Panc1 (cell line): ENCODE measurements around the gene CHCHD3. TPM values are rescaled to one million over a fixed set of nuclear protein-coding genes. Genes with fewer than 3 reads are reported as not detected.

Experiments used
- ATAC-seq: fragments of 200-7000 bp; cut with Tn5 transposase; 2 replicates; pipeline ENCODE4 v1.9.1; 2020; ENCODE audit warnings: mild to moderate bottlenecking, moderate library complexity
- BruUV-seq: library from RNA; stranded (reverse); fragments of 400-500 nt; replicated peaks from 2 replicates; lab custom pipeline; 2021; lab: Mats Ljungman, UMichigan
- CTCF ChIA-PET: fragments of 300-600 bp; sonication (Branson Sonifier 250); formaldehyde crosslinking; loops from one replicate; lab custom pipeline; 2022; ENCODE audit warnings: antibody characterized with exemption; lab: Charles Lee
- POLR2A ChIA-PET: fragments of 300-600 bp; sonication (Branson Sonifier 250); formaldehyde crosslinking; loops from one replicate; lab custom pipeline; 2022; ENCODE audit warnings: antibody characterized with exemption; lab: Charles Lee
- DNase-seq: peaks from one replicate; pipeline ENCODE4 v3.0.0-alpha.2; 2010; ENCODE audit warnings: low read depth, low spot score
- H3K27ac ChIP-seq: 2 replicates; pipeline ENCODE4 v1.5.1; 2011; ENCODE audit warnings: mild to moderate bottlenecking, low read length, inconsistent platforms
- H3K27me3 ChIP-seq: fragments of 200-500 bp; sonication (Bioruptor generic); 2 replicates; pipeline ENCODE4 v1.6.0; 2014; ENCODE audit warnings: low read length, inconsistent platforms; ENCODE audit not compliant: control insufficient read depth, insufficient read depth
- H3K36me3 ChIP-seq: fragments of 200-500 bp; sonication (Bioruptor generic); 2 replicates; pipeline ENCODE4 v1.5.1; 2014; ENCODE audit warnings: inconsistent platforms, mild to moderate bottlenecking, low read length, moderate library complexity; ENCODE audit not compliant: control insufficient read depth, insufficient read depth
- H3K4me1 ChIP-seq: 2 replicates; pipeline ENCODE4 v1.5.1; 2011; ENCODE audit warnings: inconsistent platforms, mild to moderate bottlenecking, low read length, moderate library complexity; ENCODE audit not compliant: control insufficient read depth, insufficient read depth
- H3K4me3 ChIP-seq, 2 experiments: 2 replicates each; pipeline ENCODE4 v1.5.1; 2011 to 2012; ENCODE audit warnings: low read depth in 2 of 2, low read length in 2 of 2, mild to moderate bottlenecking in 2 of 2, inconsistent platforms in 1 of 2, moderate library complexity in 1 of 2
- H3K9me3 ChIP-seq: fragments of 200-500 bp; sonication (Bioruptor generic); 2 replicates; pipeline ENCODE4 v1.5.1; 2014; ENCODE audit warnings: low read depth, mild to moderate bottlenecking, inconsistent platforms, low read length, moderate library complexity; ENCODE audit not compliant: control insufficient read depth, insufficient read depth
- POLR2AphosphoS5 ChIP-seq: IDR thresholded peaks from 2 replicates; pipeline ENCODE4 v1.6.1; 2012; ENCODE audit warnings: mild to moderate bottlenecking, low read depth, low read length, moderate library complexity
- SIN3A ChIP-seq: IDR thresholded peaks from 2 replicates; pipeline ENCODE4 v1.6.1; 2012; ENCODE audit warnings: low read depth, mild to moderate bottlenecking, low read length, moderate library complexity, borderline replicate concordance; ENCODE audit not compliant: insufficient read depth
- TCF7L2 ChIP-seq: IDR thresholded peaks from 2 replicates; pipeline ENCODE4 v1.6.1; 2011; ENCODE audit warnings: mild to moderate bottlenecking, low read depth, low read length, inconsistent platforms
- in situ Hi-C: cut with HindIII; loops from 2 replicates; pipeline ENCODE4 v1.10.0; 2016; ENCODE audit warnings: low sequenced_read_pairs, low pct_unique_long_range_greater_than_20kb
- intact Hi-C: fragments of 100-400 bp; cut with micrococcal nuclease; formaldehyde crosslinking; loops from one replicate; pipeline ENCODE4 v1.10.0; 2022; ENCODE audit not compliant: unreplicated experiment
- total RNA-seq: library from RNA; stranded (reverse); gene quantifications from one replicate; pipeline ENCODE4 v1.2.1, GENCODE V29; 2021; ENCODE audit not compliant: unreplicated experiment
- TF ChIP-seq, protein P1 (sequence below): fragments of 450-650 bp; IDR thresholded peaks from 2 replicates; pipeline ENCODE4 v1.5.1; 2017; ENCODE audit warnings: mild to moderate bottlenecking
- TF ChIP-seq, protein P2 (sequence below), 2 experiments: IDR thresholded peaks; 2 replicates each; pipeline ENCODE4 v1.6.1; 2011 to 2012; ENCODE audit warnings: low read depth in 2 of 2, control low read depth in 1 of 2, low read length in 1 of 2, mild to moderate bottlenecking in 1 of 2, moderate library complexity in 1 of 2; ENCODE audit not compliant: insufficient read depth in 1 of 2

The CHCHD3 gene
- total RNA-seq, 1 experiment from 2014 or later: 109 TPM

DNA sequence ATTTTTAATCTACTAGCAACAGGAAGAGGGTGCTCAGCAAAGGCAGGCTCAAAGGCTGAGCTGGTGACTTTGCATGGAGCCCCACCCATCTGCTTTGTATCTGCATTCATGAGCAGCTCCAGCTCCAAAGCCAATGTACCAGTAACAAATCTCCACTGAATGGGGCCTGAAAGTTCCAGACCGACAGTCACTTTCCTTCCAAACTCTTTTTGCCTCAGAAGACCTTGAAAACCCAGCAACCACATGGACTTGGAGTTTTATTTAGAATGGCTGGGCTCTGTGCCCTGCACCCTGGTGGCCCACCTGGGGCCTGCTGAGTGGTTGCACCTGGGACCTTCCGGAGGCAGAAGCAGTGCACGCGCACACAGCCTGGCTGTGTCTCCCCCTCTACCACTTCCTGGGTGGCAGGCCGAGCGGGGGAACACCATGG, 310.6 kb downstream of the CHCHD3 start:
- no peak overlapping the region for H3K27ac ChIP-seq
- ATAC-seq: no peak

DNA sequence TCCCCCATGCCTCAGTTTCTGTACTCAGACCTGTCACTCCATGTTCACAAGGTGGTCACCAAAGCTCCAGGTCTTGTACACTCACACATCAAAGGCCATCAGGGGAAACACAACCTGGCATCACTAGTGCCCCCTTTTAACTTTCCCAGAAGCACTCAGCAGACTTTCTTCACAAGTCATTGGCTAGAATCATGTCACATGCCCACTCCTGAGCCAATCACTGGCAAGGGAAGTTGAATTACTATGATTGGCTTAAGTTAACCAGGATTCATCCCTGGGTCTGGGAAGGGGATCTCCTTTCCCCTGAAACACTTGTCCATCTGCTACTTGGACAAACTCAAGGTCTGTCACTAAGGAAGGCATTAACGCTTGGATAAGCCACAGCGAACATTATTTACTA, 311.8 kb downstream of the CHCHD3 start:
- BruUV-seq: no TSS peak
- ATAC-seq: no peak
- POLR2A ChIA-PET: no interaction called here

More for the DNA sequence above, 310.6 kb downstream of the CHCHD3 start:
- Histone ChIP-seq H3K4me3 (no peak overlapping the region), H3K9me3 (no peaks in the 10 kb centered on the region), H3K27me3 (no peaks in the 10 kb centered on the region), H3K36me3 (no peaks in the 10 kb centered on the region), H3K4me1 (no peaks in the 10 kb centered on the region)
- BruUV-seq: no TSS peak
- DNase-seq: no peak
- intact Hi-C loops (no loop called here), in situ Hi-C loops (no loop called here)
- no peak for TF ChIP-seq SIN3A
- no peak for TF ChIP-seq TCF7L2
- no peak for TF ChIP-seq POLR2AphosphoS5
- ChIA-PET CTCF (no interaction called here), POLR2A (no interaction called here)

DNA sequence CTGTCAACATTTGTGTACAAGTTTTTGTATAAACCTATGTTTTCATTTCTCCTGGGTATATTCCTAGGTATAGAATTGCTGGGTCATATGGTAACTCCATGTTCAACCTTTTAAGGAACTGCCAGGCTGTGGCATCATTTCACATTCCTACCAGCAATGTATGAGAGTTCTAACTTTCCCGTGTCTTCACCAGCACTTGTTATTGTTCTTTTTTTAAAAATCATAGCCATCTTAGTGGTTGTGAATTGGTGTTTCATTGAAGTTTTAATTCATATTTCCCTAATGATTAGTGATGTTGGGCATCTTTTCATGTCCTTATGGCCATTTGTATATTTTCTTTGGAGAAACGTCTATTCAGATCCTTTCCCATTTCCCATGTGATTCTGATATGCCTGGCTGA, 312.6 kb downstream of the CHCHD3 start:
- ChIA-PET POLR2A (no interaction called here), CTCF (no interaction called here)
- no TSS peak for BruUV-seq
- Histone ChIP-seq H3K4me3 (no peak overlapping the region), H3K4me1 (no peaks in the 10 kb centered on the region), H3K27ac (no peak overlapping the region), H3K9me3 (no peaks in the 10 kb centered on the region), H3K36me3 (no peaks in the 10 kb centered on the region), H3K27me3 (no peaks in the 10 kb centered on the region; the same call in 1 of the 2 replicates)
- DNase-seq (no peak), ATAC-seq (no peak)
- intact Hi-C loops (no loop called here), in situ Hi-C loops (no loop called here)
- TF ChIP-seq, protein P1, sequence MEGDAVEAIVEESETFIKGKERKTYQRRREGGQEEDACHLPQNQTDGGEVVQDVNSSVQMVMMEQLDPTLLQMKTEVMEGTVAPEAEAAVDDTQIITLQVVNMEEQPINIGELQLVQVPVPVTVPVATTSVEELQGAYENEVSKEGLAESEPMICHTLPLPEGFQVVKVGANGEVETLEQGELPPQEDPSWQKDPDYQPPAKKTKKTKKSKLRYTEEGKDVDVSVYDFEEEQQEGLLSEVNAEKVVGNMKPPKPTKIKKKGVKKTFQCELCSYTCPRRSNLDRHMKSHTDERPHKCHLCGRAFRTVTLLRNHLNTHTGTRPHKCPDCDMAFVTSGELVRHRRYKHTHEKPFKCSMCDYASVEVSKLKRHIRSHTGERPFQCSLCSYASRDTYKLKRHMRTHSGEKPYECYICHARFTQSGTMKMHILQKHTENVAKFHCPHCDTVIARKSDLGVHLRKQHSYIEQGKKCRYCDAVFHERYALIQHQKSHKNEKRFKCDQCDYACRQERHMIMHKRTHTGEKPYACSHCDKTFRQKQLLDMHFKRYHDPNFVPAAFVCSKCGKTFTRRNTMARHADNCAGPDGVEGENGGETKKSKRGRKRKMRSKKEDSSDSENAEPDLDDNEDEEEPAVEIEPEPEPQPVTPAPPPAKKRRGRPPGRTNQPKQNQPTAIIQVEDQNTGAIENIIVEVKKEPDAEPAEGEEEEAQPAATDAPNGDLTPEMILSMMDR: no peak
- TF ChIP-seq, protein P2, sequence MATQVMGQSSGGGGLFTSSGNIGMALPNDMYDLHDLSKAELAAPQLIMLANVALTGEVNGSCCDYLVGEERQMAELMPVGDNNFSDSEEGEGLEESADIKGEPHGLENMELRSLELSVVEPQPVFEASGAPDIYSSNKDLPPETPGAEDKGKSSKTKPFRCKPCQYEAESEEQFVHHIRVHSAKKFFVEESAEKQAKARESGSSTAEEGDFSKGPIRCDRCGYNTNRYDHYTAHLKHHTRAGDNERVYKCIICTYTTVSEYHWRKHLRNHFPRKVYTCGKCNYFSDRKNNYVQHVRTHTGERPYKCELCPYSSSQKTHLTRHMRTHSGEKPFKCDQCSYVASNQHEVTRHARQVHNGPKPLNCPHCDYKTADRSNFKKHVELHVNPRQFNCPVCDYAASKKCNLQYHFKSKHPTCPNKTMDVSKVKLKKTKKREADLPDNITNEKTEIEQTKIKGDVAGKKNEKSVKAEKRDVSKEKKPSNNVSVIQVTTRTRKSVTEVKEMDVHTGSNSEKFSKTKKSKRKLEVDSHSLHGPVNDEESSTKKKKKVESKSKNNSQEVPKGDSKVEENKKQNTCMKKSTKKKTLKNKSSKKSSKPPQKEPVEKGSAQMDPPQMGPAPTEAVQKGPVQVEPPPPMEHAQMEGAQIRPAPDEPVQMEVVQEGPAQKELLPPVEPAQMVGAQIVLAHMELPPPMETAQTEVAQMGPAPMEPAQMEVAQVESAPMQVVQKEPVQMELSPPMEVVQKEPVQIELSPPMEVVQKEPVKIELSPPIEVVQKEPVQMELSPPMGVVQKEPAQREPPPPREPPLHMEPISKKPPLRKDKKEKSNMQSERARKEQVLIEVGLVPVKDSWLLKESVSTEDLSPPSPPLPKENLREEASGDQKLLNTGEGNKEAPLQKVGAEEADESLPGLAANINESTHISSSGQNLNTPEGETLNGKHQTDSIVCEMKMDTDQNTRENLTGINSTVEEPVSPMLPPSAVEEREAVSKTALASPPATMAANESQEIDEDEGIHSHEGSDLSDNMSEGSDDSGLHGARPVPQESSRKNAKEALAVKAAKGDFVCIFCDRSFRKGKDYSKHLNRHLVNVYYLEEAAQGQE (IDR thresholded peaks at IDR 0.05; ENCODE audit: insufficient read depth in 1 of 2, low read depth in 2 of 2, low read length in 1 of 2): no peak
- TF ChIP-seq SIN3A: no peak
- TF ChIP-seq TCF7L2: no peak

More for the DNA sequence above, 311.8 kb downstream of the CHCHD3 start:
- Histone ChIP-seq H3K36me3 (no peaks in the 10 kb centered on the region), H3K4me3 (no peak overlapping the region), H3K27ac (no peak overlapping the region), H3K27me3 (no peaks in the 10 kb centered on the region), H3K4me1 (no peaks in the 10 kb centered on the region), H3K9me3 (no peaks in the 10 kb centered on the region)
- in situ Hi-C loops (no loop called here), intact Hi-C loops (no loop called here)
- CTCF ChIA-PET: no interaction called here
- TF ChIP-seq, protein P1: no peak
- DNase-seq: no peak
